GM12878 (cell line): ENCODE measurements around the gene AIDA. TPM values are rescaled to one million over a fixed set of nuclear protein-coding genes. Genes with fewer than 3 reads are reported as not detected.
A peak's percentile ranks its signal among the peaks of the same experiment; 100 is the strongest.

Experiments
- CHD1 ChIP-seq: IDR thresholded peaks from 2 replicates; pipeline ENCODE4 v1.6.1; 2012; ENCODE audit warnings: low read depth, low read length, improper control_type of control experiment
- IKZF1 ChIP-seq: fragments of 450-650 bp; conservative IDR thresholded peaks from 2 replicates; pipeline ENCODE4 v1.6.1; 2017; ENCODE audit warnings: antibody characterized with exemption, mild to moderate bottlenecking
- MEF2A ChIP-seq: IDR thresholded peaks from 2 replicates; pipeline ENCODE4 v1.6.1; 2011; ENCODE audit warnings: low read depth, mild to moderate bottlenecking, low read length, moderate library complexity; ENCODE audit not compliant: insufficient read depth
- NR2C2 ChIP-seq: IDR thresholded peaks from 2 replicates; pipeline ENCODE4 v1.6.1; 2011; ENCODE audit warnings: borderline replicate concordance, low read depth; ENCODE audit not compliant: control insufficient read depth, insufficient read length
- POLR2AphosphoS2 ChIP-seq: IDR thresholded peaks from 2 replicates; pipeline ENCODE4 v1.6.1; 2011; ENCODE audit warnings: low read depth, mild to moderate bottlenecking, low read length, improper control_type of control experiment, moderate library complexity
- RELA ChIP-seq: fragments of 450-650 bp; IDR thresholded peaks from 2 replicates; pipeline ENCODE4 v1.8.0; 2014; ENCODE audit warnings: borderline replicate concordance; ENCODE audit not compliant: partially characterized antibody
- RUNX3 ChIP-seq: IDR thresholded peaks from 2 replicates; pipeline ENCODE4 v1.6.1; 2012; ENCODE audit warnings: low read length, inconsistent platforms
- SRF ChIP-seq, 2 experiments: IDR thresholded peaks; 2 replicates each; pipeline ENCODE4 v1.6.1; 2011; ENCODE audit warnings: low read depth in 2 of 2, low read length in 2 of 2, mild to moderate bottlenecking in 1 of 2, moderate library complexity in 1 of 2
- STAT1 ChIP-seq: fragments of 450-650 bp; conservative IDR thresholded peaks from 2 replicates; pipeline ENCODE4 v1.6.1; 2014; ENCODE audit warnings: antibody characterized with exemption, mild to moderate bottlenecking
- polyA plus RNA-seq, 11 experiments: library from polyadenylated mRNA; depleted of rRNA in 4 of 11; unstranded in 6 of 11; stranded (reverse) in 5 of 11; fragments of >200 nt; fragmentation: Nextera tagmentation in 4 of 11; fragmentation: Illumina TruSeq in 1 of 11; extraction: Ambion mirVana in 4 of 11; extraction: Trizol in 1 of 11; gene quantifications; 1 replicate in 1 of 11; 2 replicates in 10 of 11; pipeline versions ENCODE4 v1.2.1 to v1.2.3, GENCODE V29; 2011 to 2016; ENCODE audit warnings: inconsistent platforms in 2 of 11, missing spikeins in 2 of 11, low read depth in 1 of 11
- total RNA-seq, 4 experiments: library from RNA; depleted of rRNA in 3 of 4; stranded (reverse); fragments of >200 nt in 3 of 4; fragmentation: Illumina TruSeq in 1 of 4; extraction: Trizol in 1 of 4; gene quantifications; 2 replicates each; pipeline versions ENCODE4 v1.2.1 to v1.2.3, GENCODE V29; 2013 to 2021
- TF ChIP-seq, protein P1 (sequence below): fragments of 450-650 bp; IDR thresholded peaks from 2 replicates; pipeline ENCODE4 v1.6.1; 2017; ENCODE audit warnings: mild to moderate bottlenecking, moderate library complexity

Gene AIDA
- total and polyA plus RNA-seq, 10 of the 15 experiments (the other 5 are each of a cell fraction or from before 2014, with no cell fraction given): 8.9 to 43.1 (median 19.2) TPM

DNA sequence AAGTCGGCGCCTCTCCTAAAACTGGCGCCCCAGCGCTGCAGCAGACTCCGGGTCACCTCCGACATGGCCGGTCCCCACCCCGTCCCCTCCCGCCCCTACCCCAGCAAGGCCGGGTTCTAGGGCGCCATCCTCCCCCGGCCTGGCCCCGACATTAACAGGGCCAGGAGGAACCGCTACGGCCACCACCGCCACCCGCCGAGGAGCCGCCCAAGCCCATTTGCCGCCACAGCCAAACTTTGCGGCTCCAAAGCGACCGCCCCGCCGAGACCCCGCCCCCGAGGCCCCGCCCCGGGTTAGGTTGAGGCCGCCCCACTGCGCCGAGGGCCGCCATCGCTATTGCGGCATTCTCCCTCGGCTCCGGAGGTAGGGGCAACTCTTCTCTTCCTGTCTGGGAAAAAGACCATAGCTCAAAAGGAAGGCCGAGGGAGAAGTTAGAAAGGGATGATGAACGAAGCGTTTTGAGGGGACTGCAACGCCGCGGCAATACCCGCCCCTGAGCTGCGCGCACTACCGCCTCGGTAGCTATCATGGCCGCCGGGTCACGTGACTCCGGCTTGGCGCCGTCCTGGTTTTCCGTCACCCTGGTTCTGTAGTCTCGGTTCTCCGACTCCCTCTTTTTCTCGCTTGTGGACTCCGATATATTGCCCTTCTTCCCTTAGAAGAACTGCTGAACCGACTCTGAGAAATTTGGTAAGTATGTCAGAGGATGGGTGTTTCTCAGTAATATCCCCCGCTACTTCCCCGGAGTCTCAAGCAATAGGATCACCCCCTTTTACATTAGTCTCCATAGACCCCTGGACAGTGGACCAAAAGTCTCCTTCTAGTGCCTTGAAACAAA lies at the start of gene AIDA, which contains the start of gene BROX (continued):
- TF ChIP-seq, protein P1, sequence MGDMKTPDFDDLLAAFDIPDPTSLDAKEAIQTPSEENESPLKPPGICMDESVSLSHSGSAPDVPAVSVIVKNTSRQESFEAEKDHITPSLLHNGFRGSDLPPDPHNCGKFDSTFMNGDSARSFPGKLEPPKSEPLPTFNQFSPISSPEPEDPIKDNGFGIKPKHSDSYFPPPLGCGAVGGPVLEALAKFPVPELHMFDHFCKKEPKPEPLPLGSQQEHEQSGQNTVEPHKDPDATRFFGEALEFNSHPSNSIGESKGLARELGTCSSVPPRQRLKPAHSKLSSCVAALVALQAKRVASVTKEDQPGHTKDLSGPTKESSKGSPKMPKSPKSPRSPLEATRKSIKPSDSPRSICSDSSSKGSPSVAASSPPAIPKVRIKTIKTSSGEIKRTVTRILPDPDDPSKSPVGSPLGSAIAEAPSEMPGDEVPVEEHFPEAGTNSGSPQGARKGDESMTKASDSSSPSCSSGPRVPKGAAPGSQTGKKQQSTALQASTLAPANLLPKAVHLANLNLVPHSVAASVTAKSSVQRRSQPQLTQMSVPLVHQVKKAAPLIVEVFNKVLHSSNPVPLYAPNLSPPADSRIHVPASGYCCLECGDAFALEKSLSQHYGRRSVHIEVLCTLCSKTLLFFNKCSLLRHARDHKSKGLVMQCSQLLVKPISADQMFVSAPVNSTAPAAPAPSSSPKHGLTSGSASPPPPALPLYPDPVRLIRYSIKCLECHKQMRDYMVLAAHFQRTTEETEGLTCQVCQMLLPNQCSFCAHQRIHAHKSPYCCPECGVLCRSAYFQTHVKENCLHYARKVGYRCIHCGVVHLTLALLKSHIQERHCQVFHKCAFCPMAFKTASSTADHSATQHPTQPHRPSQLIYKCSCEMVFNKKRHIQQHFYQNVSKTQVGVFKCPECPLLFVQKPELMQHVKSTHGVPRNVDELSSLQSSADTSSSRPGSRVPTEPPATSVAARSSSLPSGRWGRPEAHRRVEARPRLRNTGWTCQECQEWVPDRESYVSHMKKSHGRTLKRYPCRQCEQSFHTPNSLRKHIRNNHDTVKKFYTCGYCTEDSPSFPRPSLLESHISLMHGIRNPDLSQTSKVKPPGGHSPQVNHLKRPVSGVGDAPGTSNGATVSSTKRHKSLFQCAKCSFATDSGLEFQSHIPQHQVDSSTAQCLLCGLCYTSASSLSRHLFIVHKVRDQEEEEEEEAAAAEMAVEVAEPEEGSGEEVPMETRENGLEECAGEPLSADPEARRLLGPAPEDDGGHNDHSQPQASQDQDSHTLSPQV: peak; percentile 80
- TF ChIP-seq STAT1: peak; percentile 95
- no peak for TF ChIP-seq MEF2A
- no peak for TF ChIP-seq NR2C2
- peak in 1 of 2 experiments; percentile 62; a peak in 1 of 4 replicates for TF ChIP-seq SRF (IDR thresholded peaks at IDR 0.05; ENCODE audit: low read depth in 2 of 2, low read length in 2 of 2)
- no peak for TF ChIP-seq CHD1
- no peak; the same call in 1 of the 2 replicates for TF ChIP-seq RUNX3
- TF ChIP-seq IKZF1: peak; percentile 82
- peak; percentile 71 for TF ChIP-seq RELA
- no peak for TF ChIP-seq POLR2AphosphoS2
